Endothelial cell of hepatic sinusoid (primary cell): Measurements from ENCODE around the gene ORM2.
"Not testable (repeated sequence)": the region's sequence is repeated elsewhere in the genome, so short reads cannot be mapped to it uniquely, and the experiment has no call there.

Experiments
- in situ Hi-C: cut with HindIII; loops from 2 replicates; pipeline ENCODE4 v1.10.0; 2017; ENCODE audit warnings: low sequenced_read_pairs

ORM2 gene

GRCh38 chr9:114312513-114312875 is 17.2 kb upstream of the ORM2 start:
- in situ Hi-C loops, result no loop called here

GRCh38 chr9:114313186-114313585 is 16.5 kb upstream of the ORM2 start:
- in situ Hi-C loops, result no loop called here

GRCh38 chr9:114314256-114314867 is 15.3 kb upstream of the ORM2 start:
- in situ Hi-C loops, result no loop called here

- in situ Hi-C loops, result no loop called here
Measured at GRCh38 chr9:114314881-114315722, 14.6 kb upstream of the ORM2 start.

- in situ Hi-C loops, result no loop called here
Measured at GRCh38 chr9:114315723-114316363, 13.8 kb upstream of the ORM2 start.

- in situ Hi-C loops, result no loop called here
Measured at GRCh38 chr9:114316605-114317230, 13.0 kb upstream of the ORM2 start.

- in situ Hi-C loops, result no loop called here
Measured at GRCh38 chr9:114317665-114318357, 11.9 kb upstream of the ORM2 start.

GRCh38 chr9:114318416-114318815 is 11.3 kb upstream of the ORM2 start:
- in situ Hi-C loops, result no loop called here

GRCh38 chr9:114319147-114319546 is 10.5 kb upstream of the ORM2 start:
- in situ Hi-C loops, result no loop called here

- in situ Hi-C loops, result not testable (repeated sequence)
Measured at GRCh38 chr9:114320710-114321109, 9.0 kb upstream of the ORM2 start.

- in situ Hi-C loops, result no loop called here
Measured at GRCh38 chr9:114321759-114322158, 7.9 kb upstream of the ORM2 start.

GRCh38 chr9:114322160-114322818 is 7.4 kb upstream of the ORM2 start:
- in situ Hi-C loops, result not testable (repeated sequence)

GRCh38 chr9:114322831-114323531 is 6.7 kb upstream of the ORM2 start, which contains the start of gene ORM1:
ORM1 (plus strand) TSS chr9:114323098; CDS start chr9:114323134, 36 bp downstream.
- in situ Hi-C loops, result not testable (repeated sequence)

GRCh38 chr9:114323849-114324248 is 5.8 kb upstream of the ORM2 start:
- in situ Hi-C loops, result not testable (repeated sequence)

- in situ Hi-C loops, result no loop called here
Measured at GRCh38 chr9:114324492-114324891, 5.2 kb upstream of the ORM2 start.

GRCh38 chr9:114324965-114325364 is 4.7 kb upstream of the ORM2 start:
- in situ Hi-C loops, result not testable (repeated sequence)

GRCh38 chr9:114325684-114326254 is 3.9 kb upstream of the ORM2 start:
- in situ Hi-C loops, result not testable (repeated sequence)

- in situ Hi-C loops, result no loop called here
Measured at GRCh38 chr9:114327749-114328148, 1.9 kb upstream of the ORM2 start.

- in situ Hi-C loops, result not testable (repeated sequence)
Measured at GRCh38 chr9:114328357-114328820, 1.3 kb upstream of the ORM2 start.
